Tibial nerve (tissue), 3 donors: Measurements from ENCODE around the gene ARID5A.

Experiments
- CTCF ChIP-seq, 5 experiments: fragments of 200-600 bp in 3 of 5; fragments of 450-650 bp in 2 of 5; sonication (generic) in 3 of 5; IDR thresholded peaks; one replicate each; pipeline ENCODE4 v1.5.1; 2016 to 2019; ENCODE audit warnings: antibody characterized with exemption in 5 of 5, mild to moderate bottlenecking in 3 of 5, moderate library complexity in 2 of 5
- POLR2A ChIP-seq, 2 donors: fragments of 450-650 bp; IDR thresholded peaks; one replicate each; pipeline ENCODE4 v1.6.1; 2017; ENCODE audit warnings: antibody characterized with exemption in 2 of 2, mild to moderate bottlenecking in 2 of 2, moderate library complexity in 2 of 2

GRCh38 chr2:96558485-96558884, 21.9 kb downstream of the ARID5A start:
- TF ChIP-seq CTCF (IDR thresholded peaks at IDR 0.05) (no peak), POLR2A (IDR thresholded peaks at IDR 0.05) (no peak)
